Esophagus squamous epithelium (tissue), 5 donors: Measurements from ENCODE around the gene KCNAB2. TPM values are rescaled to one million over a fixed set of nuclear protein-coding genes. Genes with fewer than 3 reads are reported as not detected.

Experiments used
- DNase-seq: peaks from one replicate; lab custom pipeline; 2025; lab: John Stamatoyannopoulos, UW
- H3K27ac ChIP-seq, 4 donors: fragments of 200-600 bp; sonication (generic); one replicate each; pipeline ENCODE4 v1.5.1; 2016 to 2019; ENCODE audit warnings: mild to moderate bottlenecking in 1 of 4
- H3K27me3 ChIP-seq, 4 donors: fragments of 200-600 bp; sonication (generic); 1 replicate in 3 of 4; 2 replicates in 1 of 4; pipeline versions ENCODE4 v1.5.1 to v1.6.0; 2017 to 2021; ENCODE audit warnings: antibody characterized with exemption in 1 of 4
- H3K36me3 ChIP-seq, 3 donors: fragments of 200-600 bp; sonication (generic); one replicate each; pipeline ENCODE4 v1.5.1; 2016 to 2019
- H3K4me1 ChIP-seq, 3 donors: fragments of 200-600 bp; sonication (generic); one replicate each; pipeline ENCODE4 v1.5.1; 2017 to 2019
- H3K4me3 ChIP-seq, 4 donors: fragments of 200-600 bp; sonication (generic); 1 replicate in 3 of 4; 2 replicates in 1 of 4; pipeline ENCODE4 v1.5.1; 2016 to 2019; ENCODE audit warnings: mild to moderate bottlenecking in 2 of 4, moderate library complexity in 1 of 4
- H3K9me3 ChIP-seq, 3 donors: fragments of 200-600 bp; sonication (generic); one replicate each; pipeline ENCODE4 v1.5.1; 2016 to 2019
- CTCF ChIP-seq, 6 experiments: fragments of 450-650 bp in 4 of 6; fragments of 200-600 bp in 2 of 6; sonication (generic) in 2 of 6; IDR thresholded peaks; one replicate each; pipeline ENCODE4 v1.5.1; 2016 to 2019; ENCODE audit warnings: antibody characterized with exemption in 6 of 6, mild to moderate bottlenecking in 4 of 6, moderate library complexity in 4 of 6
- POLR2A ChIP-seq, 4 donors: fragments of 450-650 bp; IDR thresholded peaks; one replicate each; pipeline ENCODE4 v1.6.1; 2017; ENCODE audit warnings: antibody characterized with exemption in 4 of 4, mild to moderate bottlenecking in 4 of 4, moderate library complexity in 3 of 4
- WGBS, 2 donors: methylation state at CpG; one replicate each; pipeline ENCODE4 v1.1.5; 2018; 5-methylcytosine and 5-hydroxymethylcytosine counted together
- intact Hi-C: fragments of 100-400 bp; cut with DNase I; formaldehyde crosslinking; loops from one replicate; pipeline ENCODE4 v1.15.0; 2022
- total RNA-seq, 4 donors: library from RNA; depleted of rRNA; stranded (reverse); fragments of >200 nt; gene quantifications; one replicate each; pipeline ENCODE4 v1.1.0, GENCODE V29; 2016
- donor health status: DM: yes; HTN: yes; CAD: no.

Gene KCNAB2
- total RNA-seq, 4 donors from 2014 or later: 1.8 to 9.3 (median 3.9) TPM

GRCh38 chr1:6145396-6145750, 99.7 kb downstream of the KCNAB2 start:
- peaks cover 0 to 12% (median 9%) of the 10 kb centered on the region in 3 donors for H3K4me1 ChIP-seq
- H3K9me3 ChIP-seq: no peaks in the 10 kb centered on the region
- TF ChIP-seq CTCF (IDR thresholded peaks at IDR 0.05): no peak
- TF ChIP-seq POLR2A (IDR thresholded peaks at IDR 0.05): no peak
- peaks cover 0 to 70% (median under 1%) of the 10 kb centered on the region in 4 donors for H3K27me3 ChIP-seq
- no peaks in the 10 kb centered on the region for H3K36me3 ChIP-seq
- no peak overlapping the region for H3K4me3 ChIP-seq
- no peak for DNase-seq
- 57 to 100% methylated on average over 1 of the region's 2 CpGs for WGBS, 2 donors
- intact Hi-C loops: no loop called here
- H3K27ac ChIP-seq: no peak overlapping the region

- intact Hi-C loops: no loop called here
- Histone ChIP-seq H3K9me3 (no peaks in the 10 kb centered on the region), H3K36me3 (no peaks in the 10 kb centered on the region), H3K27ac (no peak overlapping the region), H3K4me1 (peaks cover 0 to 12% (median 9%) of the 10 kb centered on the region in 3 donors), H3K4me3 (no peak overlapping the region), H3K27me3 (peaks cover 0 to 73% (median under 1%) of the 10 kb centered on the region in 4 donors)
- no peak for TF ChIP-seq CTCF (IDR thresholded peaks at IDR 0.05)
- no peak for TF ChIP-seq POLR2A (IDR thresholded peaks at IDR 0.05)
- no peak for DNase-seq
- WGBS, 2 donors: 68 to 83% methylated on average over 11 to 21 of the region's 24 CpGs
These were observed 100.2 kb downstream of the KCNAB2 start for GRCh38 chr1:6145864-6146410.

GRCh38 chr1:6148497-6149241, 103.0 kb downstream of the KCNAB2 start:
- intact Hi-C loops: no loop called here
- no peaks in the 10 kb centered on the region for H3K36me3 ChIP-seq
- H3K27ac ChIP-seq: no peak overlapping the region
- no peak for TF ChIP-seq CTCF (IDR thresholded peaks at IDR 0.05)
- no peak for TF ChIP-seq POLR2A (IDR thresholded peaks at IDR 0.05)
- H3K4me1 ChIP-seq: peaks cover 0 to 12% (median 9%) of the 10 kb centered on the region in 3 donors
- no peak for DNase-seq
- H3K4me3 ChIP-seq: peak overlapping the region in 2 of 4 donors; percentile 18 to 43
- no peaks in the 10 kb centered on the region for H3K9me3 ChIP-seq
- 0 to 3% methylated on average over 4 to 12 of the region's 53 CpGs for WGBS, 2 donors
- peaks cover 0 to 88% (median under 1%) of the 10 kb centered on the region in 4 donors for H3K27me3 ChIP-seq

- Histone ChIP-seq H3K27me3 (peaks cover 0 to 88% (median under 1%) of the 10 kb centered on the region in 4 donors), H3K4me1 (peaks cover 0 to 12% (median 9%) of the 10 kb centered on the region in 3 donors), H3K27ac (no peak overlapping the region), H3K4me3 (no peak overlapping the region), H3K36me3 (no peaks in the 10 kb centered on the region), H3K9me3 (no peaks in the 10 kb centered on the region)
- intact Hi-C loops: no loop called here
- WGBS, 2 donors: 83 to 93% methylated on average over 1 of the region's 1 CpG
- TF ChIP-seq POLR2A (IDR thresholded peaks at IDR 0.05) (no peak), CTCF (IDR thresholded peaks at IDR 0.05) (no peak)
- DNase-seq: no peak
These were observed 103.9 kb downstream of the KCNAB2 start for GRCh38 chr1:6149597-6149996.
